Parathyroid adenoma (tissue), 2 donors: ENCODE data around the gene PSMD7.

ENCODE experiments used
- H2AFZ ChIP-seq: fragments of 300-600 bp; sonication (generic); one replicate; pipeline ENCODE4 v1.7.0; 2017; ENCODE audit warnings: antibody characterized with exemption, mild to moderate bottlenecking
- H3K27ac ChIP-seq: fragments of 300-600 bp; sonication (generic); one replicate; pipeline ENCODE4 v1.7.0; 2017
- H3K27me3 ChIP-seq: fragments of 300-600 bp; sonication (generic); one replicate; pipeline ENCODE4 v1.7.0; 2017; ENCODE audit warnings: low read length; ENCODE audit not compliant: control insufficient read depth, insufficient read depth
- H3K36me3 ChIP-seq: fragments of 300-600 bp; sonication (generic); one replicate; pipeline ENCODE4 v1.7.0; 2017; ENCODE audit warnings: low read length; ENCODE audit not compliant: control insufficient read depth, insufficient read depth
- H3K4me1 ChIP-seq: fragments of 300-600 bp; sonication (generic); one replicate; pipeline ENCODE4 v1.7.0; 2017; ENCODE audit warnings: control low read depth
- H3K4me2 ChIP-seq: fragments of 300-600 bp; sonication (generic); one replicate; pipeline ENCODE4 v1.7.0; 2017; ENCODE audit warnings: low read length
- H3K4me3 ChIP-seq: fragments of 300-600 bp; sonication (generic); one replicate; pipeline ENCODE4 v1.7.0; 2017; ENCODE audit warnings: low read depth, low read length
- H3K79me2 ChIP-seq: fragments of 300-600 bp; sonication (generic); one replicate; pipeline ENCODE4 v1.7.0; 2017; ENCODE audit warnings: control low read depth
- H3K9ac ChIP-seq: fragments of 300-600 bp; sonication (generic); one replicate; pipeline ENCODE4 v1.7.0; 2017; ENCODE audit warnings: mild to moderate bottlenecking
- H3K9me3 ChIP-seq: fragments of 300-600 bp; sonication (generic); one replicate; pipeline ENCODE4 v1.7.0; 2017; ENCODE audit warnings: low read length; ENCODE audit not compliant: control insufficient read depth
- CTCF ChIP-seq: fragments of 300-600 bp; sonication (generic); IDR thresholded peaks from one replicate; pipeline ENCODE4 v1.7.0; 2017; ENCODE audit warnings: antibody characterized with exemption, mild to moderate bottlenecking
- donor health status: primary hyperparathyroidism.

PSMD7 gene

GRCh38 chr16:74253161-74253938, 43.3 kb upstream of the PSMD7 start:
- no peak overlapping the region for H3K9ac ChIP-seq
- no peak overlapping the region for H3K4me2 ChIP-seq
- H3K4me3 ChIP-seq = no peak overlapping the region
- H3K36me3 ChIP-seq = no peaks in the 10 kb centered on the region
- no peaks in the 10 kb centered on the region for H3K9me3 ChIP-seq
- no peak overlapping the region for H3K27ac ChIP-seq
- no peak for TF ChIP-seq CTCF
- H3K4me1 ChIP-seq = no peaks in the 10 kb centered on the region
- no peaks in the 10 kb centered on the region for H3K79me2 ChIP-seq
- H3K27me3 ChIP-seq = no peaks in the 10 kb centered on the region
- H2AFZ ChIP-seq = no peak overlapping the region

GRCh38 chr16:74257061-74257460, 39.6 kb upstream of the PSMD7 start:
- no peak overlapping the region for H3K27ac ChIP-seq
- H3K9ac ChIP-seq = no peak overlapping the region
- H3K36me3 ChIP-seq = no peaks in the 10 kb centered on the region
- H3K79me2 ChIP-seq = no peaks in the 10 kb centered on the region
- no peaks in the 10 kb centered on the region for H3K9me3 ChIP-seq
- H3K4me3 ChIP-seq = no peak overlapping the region
- H3K4me2 ChIP-seq = no peak overlapping the region
- H3K4me1 ChIP-seq = no peaks in the 10 kb centered on the region
- TF ChIP-seq CTCF = no peak
- no peaks in the 10 kb centered on the region for H3K27me3 ChIP-seq
- H2AFZ ChIP-seq = no peak overlapping the region

- no peak for TF ChIP-seq CTCF
- H3K4me2 ChIP-seq = no peak overlapping the region
- no peak overlapping the region for H3K27ac ChIP-seq
- H3K9me3 ChIP-seq = no peaks in the 10 kb centered on the region
- no peaks in the 10 kb centered on the region for H3K36me3 ChIP-seq
- no peaks in the 10 kb centered on the region for H3K79me2 ChIP-seq
- H2AFZ ChIP-seq = no peak overlapping the region
- H3K27me3 ChIP-seq = no peaks in the 10 kb centered on the region
- H3K4me1 ChIP-seq = no peaks in the 10 kb centered on the region
- no peak overlapping the region for H3K9ac ChIP-seq
- H3K4me3 ChIP-seq = no peak overlapping the region
Measured at GRCh38 chr16:74261068-74261467, 35.5 kb upstream of the PSMD7 start.

- Histone ChIP-seq H3K27ac (no peak overlapping the region), H3K4me2 (no peak overlapping the region), H3K9me3 (no peaks in the 10 kb centered on the region), H3K36me3 (no peaks in the 10 kb centered on the region), H3K4me3 (no peak overlapping the region), H2AFZ (no peak overlapping the region), H3K79me2 (no peaks in the 10 kb centered on the region), H3K4me1 (no peaks in the 10 kb centered on the region), H3K27me3 (no peaks in the 10 kb centered on the region), H3K9ac (no peak overlapping the region)
- TF ChIP-seq CTCF = no peak
Measured at GRCh38 chr16:74264811-74265210, 31.8 kb upstream of the PSMD7 start.

- no peak overlapping the region for H2AFZ ChIP-seq
- H3K79me2 ChIP-seq = no peaks in the 10 kb centered on the region
- no peaks in the 10 kb centered on the region for H3K9me3 ChIP-seq
- no peak for TF ChIP-seq CTCF
- H3K27me3 ChIP-seq = no peaks in the 10 kb centered on the region
- H3K4me2 ChIP-seq = no peak overlapping the region
- H3K4me3 ChIP-seq = no peak overlapping the region
- H3K4me1 ChIP-seq = no peaks in the 10 kb centered on the region
- no peaks in the 10 kb centered on the region for H3K36me3 ChIP-seq
- H3K9ac ChIP-seq = no peak overlapping the region
- no peak overlapping the region for H3K27ac ChIP-seq
Measured at GRCh38 chr16:74268372-74268782, 28.2 kb upstream of the PSMD7 start.
